Nucleus accumbens (tissue), 56 donors: Measurements from ENCODE around the gene GRIK4.

Source experiments
- DNase-seq, 56 donors: peaks; one replicate each; lab custom pipeline; 2025; lab: John Stamatoyannopoulos, UW

The GRIK4 gene

DNA sequence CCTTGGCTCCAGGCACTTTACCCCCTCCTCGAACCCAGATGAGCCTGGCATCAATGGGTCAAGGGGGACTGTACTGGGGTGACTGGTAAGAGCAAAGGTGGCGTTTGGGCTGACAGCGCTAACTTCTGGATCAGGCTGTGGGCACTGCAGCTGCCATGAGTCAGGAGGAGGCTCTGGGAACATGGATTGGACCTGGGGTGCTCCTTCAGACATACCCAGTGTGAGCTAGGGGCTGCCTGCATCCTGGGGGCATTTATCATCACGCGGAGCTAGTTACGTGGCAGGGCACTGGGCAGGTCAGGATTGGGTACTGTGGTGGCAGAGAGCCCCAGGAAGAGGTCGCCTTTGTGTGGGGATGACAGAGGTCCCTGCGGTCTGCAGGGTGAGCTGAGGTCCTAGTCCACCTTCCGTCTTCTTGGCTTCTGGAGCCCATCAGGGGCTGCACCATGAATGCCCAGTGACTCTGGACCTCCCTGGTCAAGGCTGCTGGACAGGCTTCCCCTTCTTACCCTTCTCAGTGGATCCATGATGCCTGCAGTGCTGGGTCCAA, 13.1 kb downstream of the GRIK4 start:
- no peak for DNase-seq

DNA sequence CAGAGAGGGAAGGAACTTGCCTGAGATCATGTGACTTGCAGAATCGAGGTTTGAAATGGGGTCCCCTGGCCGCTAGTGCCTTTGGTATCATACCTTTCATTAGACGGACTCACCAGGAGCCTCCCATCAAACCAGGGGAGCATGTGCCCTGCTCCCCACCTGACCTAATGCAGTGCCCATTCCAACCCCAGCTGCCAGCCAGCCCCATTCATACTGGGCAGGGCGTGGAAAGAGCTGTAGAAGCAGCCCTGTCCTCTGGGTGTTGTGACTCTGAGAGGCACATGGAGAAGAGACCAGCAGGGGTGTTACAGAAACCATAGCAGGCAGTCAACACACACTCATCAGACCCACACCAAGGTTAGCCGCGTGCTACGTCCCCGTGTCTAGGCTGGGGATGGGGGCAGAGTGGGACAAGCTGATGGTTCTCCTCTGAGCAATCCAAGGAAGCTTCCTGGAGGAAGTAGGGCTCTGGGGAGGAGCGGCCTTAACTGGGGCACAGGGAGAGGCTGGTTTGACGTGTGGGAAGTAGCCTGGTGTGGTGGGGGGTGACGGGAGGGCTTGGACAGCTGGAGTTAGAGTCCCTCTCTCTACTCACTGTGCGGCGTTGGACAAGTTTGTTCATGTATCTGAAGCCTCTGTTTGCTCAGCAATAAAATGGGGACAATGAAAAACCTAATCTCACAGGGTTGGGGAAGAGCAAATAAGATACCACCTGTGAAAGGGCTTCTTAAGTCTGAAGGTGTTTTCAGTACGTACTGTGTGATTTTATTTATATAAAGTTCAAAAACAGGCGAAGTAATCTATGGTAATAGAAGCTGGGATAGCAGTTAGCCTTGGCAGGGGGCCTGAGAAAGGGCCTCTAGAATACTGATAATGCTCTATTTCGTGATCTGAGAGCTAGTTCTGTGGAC, 14.0 kb downstream of the GRIK4 start:
- DNase-seq: no peak

DNA sequence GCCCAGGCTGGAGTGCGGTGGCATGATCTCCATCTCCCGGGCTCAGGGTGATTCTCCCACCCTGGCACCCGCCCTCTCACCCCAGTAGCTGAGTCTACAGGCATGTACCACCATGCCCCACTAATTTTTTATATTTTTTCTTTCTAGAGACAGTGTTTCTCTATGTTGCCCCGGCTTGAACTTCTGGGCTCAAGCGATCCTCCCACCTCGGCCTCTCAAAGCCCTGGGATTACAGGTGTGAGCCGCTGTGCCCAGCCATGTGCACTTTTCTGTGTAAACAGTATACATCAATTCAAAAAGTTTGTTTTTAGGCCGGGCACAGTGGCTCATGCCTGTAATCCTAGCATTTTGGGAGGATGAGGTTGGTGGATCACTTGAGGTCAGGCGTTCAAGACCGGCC, 14.7 kb downstream of the GRIK4 start:
- no peak for DNase-seq

DNA sequence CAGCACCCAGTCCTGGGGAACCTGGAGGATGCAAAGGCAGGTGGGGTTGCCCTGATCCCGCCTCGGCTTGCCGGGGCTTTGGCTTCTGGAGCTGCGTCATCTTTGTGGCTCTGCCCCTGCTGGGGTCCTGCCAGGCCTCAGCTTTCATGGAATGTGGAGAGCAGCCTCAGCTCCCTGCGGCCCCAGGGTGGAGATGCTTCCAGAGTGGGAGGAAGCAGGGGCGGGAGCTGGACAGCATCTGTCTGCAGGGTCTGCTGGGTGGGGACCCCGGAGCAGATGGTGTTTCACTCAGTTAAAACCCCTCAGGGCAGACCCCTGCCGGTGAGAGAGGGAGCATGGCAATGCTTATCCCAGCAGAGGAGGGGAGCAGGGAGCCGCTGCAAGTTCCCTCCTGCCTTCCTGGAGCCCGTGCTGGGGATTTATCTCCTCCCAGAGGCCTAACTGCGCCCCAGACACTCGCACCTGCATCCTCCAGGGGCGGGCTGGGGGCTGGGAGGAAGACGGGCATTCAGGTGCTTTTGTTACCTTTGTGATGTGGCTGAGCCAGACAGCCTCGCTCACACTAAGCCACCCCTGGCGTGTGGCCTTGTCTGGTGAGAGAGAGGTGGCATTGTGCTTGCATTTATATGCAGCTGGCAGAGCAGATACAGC, 15.7 kb downstream of the GRIK4 start:
- no peak for DNase-seq

DNA sequence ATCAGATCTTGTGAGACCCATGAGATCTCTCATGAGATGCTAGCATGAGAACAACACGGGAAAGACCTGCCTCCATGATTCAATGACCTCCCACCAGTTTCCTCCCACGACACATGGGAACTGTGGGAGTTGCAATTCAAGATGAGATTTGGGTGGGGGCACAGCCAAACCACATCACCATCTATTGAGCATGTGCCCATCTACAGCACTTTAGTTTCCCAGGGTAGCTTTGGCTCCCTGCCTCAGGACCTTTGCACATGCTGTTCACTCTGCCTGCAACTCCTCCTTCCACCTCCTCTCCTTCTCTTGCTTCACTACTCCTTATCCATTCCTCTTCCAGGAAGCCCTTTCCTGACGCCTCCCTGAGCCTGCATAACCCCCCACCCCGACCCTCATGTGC, 17.2 kb downstream of the GRIK4 start:
- DNase-seq: no peak

DNA sequence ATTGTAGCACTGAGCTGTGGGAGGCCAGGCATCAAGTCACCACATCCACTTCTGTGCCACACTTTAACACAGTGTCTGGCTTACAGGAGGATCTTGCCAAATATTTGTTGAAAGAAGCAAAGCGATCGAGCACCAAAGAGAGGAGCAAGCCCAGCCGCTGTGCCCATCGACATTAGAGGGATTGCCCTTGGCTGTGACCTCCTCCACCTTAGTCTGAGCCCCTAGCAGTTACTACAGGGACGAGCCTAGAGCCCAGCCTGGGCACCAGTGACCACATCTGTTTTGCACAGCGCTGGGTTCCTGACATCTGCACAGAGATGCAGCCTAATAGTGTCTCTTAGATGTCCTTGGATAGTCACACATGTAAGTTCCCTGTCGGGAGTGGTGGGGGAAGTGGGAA, 17.7 kb downstream of the GRIK4 start:
- no peak for DNase-seq

DNA sequence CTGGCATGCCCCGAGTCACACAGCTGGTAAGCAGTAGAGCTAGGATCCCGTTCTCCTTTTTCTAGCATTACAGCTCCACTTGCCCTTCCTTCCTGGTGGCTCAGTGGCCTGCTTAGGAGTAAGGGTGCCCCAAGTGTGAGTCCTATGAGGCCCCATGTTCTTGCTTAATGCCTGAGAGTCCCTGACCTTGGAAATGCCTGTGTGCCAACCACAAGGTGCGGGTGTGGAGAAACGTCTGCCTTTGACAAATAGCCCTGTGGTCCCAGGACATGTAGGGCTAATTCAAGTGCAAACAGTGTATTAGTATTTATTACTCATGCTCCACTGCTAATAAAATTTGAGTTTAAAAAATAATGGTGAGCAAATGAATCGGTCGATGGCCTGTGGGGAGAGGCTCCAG, 18.4 kb downstream of the GRIK4 start:
- DNase-seq: no peak

DNA sequence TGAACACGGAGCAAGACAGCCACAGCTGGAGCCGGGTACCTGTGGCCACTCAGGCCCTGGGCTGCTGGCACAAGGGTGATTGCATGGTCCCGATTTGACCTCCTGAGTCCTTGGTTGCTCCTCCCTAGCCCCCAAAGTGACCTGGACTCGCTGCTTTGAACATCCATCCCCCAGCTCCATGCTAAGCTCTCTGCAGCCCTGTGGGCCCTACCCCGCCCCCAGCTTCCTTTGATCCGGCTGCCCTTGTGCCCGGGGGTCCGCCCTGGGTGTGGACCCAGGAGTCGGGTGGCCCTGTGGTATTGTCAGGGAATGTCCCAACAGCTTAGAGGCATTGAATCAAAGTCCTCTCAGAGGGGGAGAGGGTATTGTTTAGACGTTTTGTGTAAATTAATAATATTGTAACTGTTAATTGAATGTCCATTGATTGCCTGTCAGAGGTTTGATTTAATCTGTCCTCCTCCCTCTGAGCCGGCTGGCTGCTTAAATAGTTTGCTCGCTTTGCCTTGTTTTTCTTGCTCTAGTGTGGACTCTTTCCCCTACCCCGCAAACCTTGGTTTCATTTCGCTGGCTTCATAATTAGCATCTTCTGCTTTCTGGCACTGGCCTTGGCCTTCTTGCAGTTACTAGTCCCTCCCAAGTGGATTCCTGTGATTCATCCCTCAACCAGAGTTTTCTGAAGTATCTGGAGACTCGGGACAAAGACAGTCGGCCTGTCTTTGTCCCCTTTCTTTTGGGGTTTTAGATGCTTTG, 20.7 kb downstream of the GRIK4 start:
- no peak for DNase-seq

DNA sequence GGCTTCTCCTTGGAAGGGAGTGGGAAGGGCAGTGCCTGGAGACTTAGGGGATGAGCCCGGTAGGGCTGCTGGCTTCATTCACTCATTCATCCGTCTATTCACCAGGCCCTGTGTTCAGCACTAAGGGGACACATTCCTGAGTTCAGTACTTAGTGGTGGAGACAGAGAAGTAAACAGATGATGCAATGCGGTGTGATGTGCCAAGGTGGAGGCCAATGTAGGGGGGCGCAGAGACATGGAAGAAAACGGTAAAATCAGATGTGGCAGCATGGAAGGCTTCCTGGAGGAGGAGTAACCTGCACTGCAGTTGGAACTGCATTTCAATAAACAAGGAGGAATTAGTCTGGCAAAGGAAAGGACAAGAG, 21.3 kb downstream of the GRIK4 start:
- no peak for DNase-seq

DNA sequence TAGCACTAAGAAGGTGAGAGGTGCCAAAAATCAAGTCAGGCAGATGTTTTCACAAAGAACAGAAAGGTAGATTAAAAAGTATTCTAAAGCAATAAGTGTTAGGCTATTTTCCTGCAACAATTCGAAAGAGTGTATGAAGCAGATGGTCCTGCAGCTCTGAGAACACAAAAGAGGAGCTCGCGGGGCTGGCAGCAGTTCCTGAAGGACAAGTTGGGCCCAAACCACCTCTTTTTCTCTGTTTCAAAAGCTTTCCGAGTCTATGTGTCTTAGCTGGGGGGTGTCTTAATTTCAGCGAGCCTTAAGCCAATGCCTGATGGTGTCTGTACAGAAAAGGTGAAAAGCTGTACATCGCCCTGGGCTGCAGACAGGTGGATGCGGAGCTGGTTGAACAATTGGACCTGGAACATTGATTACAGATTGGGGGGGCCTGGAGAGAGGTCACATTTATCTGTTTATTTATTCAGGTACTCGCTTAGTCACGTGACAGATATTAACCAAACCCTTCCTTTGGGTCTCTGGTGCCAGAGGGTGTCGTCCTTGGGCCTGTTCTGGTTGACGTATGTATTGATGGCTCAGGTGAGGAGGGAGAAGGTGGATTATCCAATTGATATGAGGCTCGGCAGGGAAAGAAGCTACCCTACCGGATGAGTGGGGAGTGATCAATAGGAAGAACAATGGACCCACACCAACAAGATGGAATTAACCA, 24.7 kb downstream of the GRIK4 start:
- DNase-seq: no peak

DNA sequence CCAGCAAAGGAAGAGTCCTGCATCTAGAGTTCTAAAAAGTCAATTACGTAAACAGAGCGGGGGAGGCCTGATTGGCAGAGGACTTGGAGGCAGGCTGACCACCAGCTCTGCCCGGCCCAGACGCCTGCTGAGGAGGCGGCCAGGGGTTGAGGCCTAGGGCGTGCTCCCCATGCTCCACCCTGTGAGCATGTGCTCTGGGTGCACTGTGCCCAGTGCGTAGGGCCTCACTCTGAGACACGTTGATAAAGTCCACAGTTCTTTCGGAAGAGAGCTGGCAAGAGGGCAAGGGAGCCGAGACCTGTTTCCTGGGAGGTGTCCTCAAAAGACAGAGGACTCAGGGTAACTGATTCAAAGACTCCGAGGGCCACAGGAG, 25.2 kb downstream of the GRIK4 start:
- DNase-seq: no peak

DNA sequence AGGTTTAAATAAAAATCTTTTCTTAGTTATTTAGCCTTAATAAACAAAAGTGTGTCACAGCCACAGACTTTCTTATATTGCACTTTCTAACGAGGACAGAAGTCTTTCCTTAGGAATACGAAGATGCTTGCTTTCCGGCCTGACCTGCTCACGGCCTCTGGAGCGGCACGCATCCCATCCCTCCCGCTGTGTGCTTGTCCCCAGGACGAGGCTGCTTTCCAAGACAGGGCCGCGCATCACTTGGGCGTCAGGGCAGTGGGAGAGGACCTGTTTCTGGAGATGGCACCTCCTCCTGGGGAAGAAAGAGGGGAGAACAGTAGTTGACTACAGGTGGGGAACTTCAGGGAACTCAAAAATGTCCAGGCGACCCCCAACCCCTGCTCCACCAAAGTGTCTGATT, 26.4 kb downstream of the GRIK4 start:
- DNase-seq: no peak

DNA sequence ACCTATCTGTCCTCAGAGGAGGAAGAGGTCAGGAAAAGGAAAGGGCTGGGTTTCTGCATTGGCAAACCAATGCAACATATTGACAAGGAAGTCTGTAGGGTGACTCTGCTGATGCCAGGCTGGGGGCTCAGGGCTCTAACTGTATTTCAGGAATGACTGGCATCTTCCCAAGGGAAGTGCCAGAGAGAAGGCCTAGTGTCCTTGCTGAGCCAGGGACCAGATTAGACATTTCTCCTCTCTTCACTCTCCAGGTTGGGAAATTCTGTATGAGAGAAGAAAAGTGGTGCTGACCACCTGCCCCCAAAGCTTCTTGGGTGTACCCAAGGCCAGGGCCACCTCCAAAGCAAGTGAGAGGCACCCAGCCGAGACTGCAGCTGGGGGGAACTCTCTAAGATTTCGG, 27.2 kb downstream of the GRIK4 start:
- DNase-seq: no peak

DNA sequence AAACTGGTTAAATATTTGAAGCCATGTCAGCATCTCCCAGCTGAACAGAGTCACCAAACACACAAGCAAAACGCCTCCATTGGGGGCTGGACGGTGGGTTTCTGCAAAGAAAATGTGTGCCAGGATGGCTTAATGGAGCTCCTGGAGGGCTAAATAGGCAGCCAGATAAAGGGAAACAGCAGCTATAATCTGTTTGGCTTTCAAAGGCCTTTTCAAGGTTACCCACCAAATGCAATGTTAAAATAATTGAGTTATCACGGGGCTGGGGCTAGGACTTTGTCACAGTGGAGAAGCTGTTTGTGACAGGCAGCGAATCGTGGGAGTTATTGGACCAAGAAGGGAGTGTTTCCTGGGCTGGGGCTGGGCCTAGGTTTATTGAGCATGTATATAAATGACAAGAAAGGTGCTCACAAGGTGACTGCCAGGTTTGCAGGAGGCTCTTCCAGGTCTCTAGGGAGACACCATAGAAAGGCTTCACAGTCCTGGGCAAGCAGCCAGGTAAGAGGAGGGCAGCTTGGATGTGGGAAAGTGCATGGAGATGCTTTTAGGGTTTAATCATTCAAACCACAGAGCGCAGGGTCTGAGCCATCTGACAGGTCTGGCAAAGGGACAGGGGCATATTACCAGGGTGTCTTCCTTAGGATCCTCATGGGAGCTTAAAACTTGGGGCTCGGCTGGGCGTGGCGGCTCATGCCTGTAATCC, 28.3 kb downstream of the GRIK4 start:
- DNase-seq: no peak

DNA sequence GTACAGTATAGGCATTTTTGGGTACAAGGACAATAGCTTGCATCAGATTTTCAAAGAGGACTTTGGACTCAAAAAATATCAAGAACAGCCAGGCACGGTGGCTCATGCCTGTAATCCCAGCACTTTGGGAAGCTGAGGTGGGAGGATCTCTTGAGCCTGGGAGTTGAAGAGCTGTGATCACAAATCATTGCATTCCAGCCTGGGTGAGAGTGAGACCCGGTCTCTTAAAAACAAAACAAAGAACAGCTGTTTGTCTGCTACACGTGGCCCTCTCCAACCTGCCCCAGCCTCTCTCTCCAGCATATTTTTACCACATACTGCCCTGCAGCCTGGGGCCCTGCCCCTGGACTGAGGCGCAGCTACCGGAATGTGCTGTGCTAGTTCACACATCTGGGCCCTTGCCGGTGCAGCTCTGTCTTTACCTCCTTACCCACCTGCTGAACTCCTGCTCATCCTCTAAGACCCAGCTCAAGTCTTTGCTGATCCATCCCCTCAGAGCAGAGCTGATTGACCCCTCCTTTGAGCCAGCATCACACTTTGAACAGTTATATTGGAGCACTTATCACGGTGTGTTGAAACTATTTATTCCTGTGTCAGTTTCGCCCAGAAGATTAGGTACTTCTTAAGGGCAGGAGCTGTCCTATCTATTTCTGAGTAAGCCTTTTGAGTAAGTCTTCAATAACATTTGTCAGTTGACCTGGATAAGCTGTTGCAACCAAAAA, 29.4 kb downstream of the GRIK4 start:
- no peak for DNase-seq

DNA sequence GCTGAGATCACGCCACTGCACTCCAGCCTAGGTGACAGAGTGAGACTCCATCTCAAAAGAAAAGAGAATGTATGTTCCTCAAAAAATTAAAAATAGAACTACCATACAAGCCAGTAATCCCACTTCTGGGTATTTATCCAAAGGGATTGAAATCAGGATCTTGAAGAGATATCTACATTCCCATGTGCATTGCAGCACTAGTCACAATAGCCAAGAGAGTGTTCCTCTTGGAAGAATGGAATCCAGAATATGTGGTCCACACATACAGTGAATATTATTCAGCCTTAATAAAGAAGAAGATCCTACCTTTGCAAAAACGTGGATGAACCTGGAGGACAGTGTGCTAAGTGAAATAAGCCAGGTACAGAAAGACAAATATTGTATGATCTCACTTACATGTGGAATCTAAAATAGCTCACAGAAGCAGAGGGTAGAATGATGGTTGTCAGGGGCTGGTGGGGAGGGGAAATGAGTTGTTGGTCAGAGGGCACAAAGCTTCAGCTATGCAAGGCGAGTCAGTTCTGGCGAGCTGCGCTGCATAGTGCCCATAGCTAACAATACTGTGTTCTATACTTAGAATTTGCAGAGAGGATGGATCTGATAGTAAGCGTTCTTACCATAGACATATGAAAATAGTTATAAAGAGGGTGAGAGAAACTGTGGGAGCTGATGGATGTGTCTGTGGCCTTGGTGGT, 32.1 kb downstream of the GRIK4 start:
- no peak for DNase-seq

DNA sequence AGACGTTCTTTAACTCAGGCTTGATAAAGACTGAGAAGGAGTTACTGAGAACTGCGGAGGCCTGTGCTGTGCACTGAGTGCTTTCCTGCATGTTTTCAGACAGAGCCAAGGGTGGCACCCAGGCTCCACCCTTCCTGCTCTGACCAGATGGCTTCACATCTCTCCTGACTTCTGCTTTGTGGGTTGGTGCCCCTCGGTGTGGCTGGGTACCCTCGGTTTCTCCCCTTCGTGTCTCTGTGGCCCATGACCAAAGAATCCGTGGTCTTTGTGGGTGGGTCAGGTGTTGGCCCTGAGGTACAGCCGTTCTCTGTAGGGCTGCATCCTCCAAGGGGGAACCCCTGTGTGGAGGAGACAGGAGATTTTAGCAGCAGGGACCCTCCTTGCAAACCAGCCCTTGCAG, 34.3 kb downstream of the GRIK4 start:
- DNase-seq: no peak

DNA sequence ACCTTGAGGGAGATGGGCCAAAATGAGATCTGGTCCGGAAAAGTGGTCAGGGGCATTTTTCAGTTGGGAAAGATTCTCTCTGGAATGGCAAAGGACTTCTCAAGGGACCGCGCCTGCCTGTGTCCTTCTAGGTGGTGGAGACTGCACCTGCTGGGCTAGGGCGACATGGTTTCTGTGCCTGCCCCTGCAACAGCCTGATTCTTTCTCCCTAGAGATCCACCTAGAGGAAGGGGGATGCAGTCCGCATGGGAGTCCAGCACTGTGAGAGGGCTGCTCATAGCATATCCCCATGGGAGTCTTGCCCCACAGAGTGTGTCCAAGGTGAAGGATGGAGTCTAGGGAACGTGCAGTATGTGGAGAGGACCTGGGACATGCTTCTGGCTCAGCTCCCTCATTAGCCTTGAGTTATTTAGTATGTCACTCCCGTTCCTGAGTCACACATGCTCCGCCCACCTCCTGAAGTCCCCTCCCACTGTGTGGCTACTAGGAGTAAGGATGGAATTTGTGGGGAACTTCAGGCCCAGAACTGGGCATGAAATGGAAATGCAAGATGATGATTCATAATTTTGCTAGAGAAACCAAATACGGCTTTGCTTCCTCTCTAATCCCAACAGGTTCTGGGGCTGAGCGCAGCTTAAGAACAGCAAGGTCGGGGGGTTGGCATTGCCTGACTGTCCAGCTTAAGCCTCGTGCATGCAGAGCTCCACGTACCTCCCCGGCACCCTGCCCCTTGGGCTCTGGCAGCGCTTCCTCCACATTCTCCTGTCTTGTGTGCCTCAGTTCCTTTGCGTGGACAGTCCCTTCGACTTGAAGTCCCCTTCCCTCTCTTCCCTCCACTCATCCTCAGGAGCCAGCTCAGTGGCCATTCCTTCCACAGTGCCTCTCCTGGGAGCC, 35.0 kb downstream of the GRIK4 start:
- DNase-seq: peak in 1 of 56 donors; percentile 33
